GM12874 (cell line): ENCODE data around the gene UBE2H.

Experiments
- CTCF ChIP-seq: IDR thresholded peaks from 2 replicates; pipeline ENCODE4 v1.5.1; 2011; ENCODE audit warnings: low read depth, mild to moderate bottlenecking, control low read depth, low read length, moderate library complexity; ENCODE audit not compliant: insufficient read depth

The UBE2H gene

GRCh38 chr7:129786825-129787563 is 165.8 kb downstream of the UBE2H start:
- TF ChIP-seq CTCF = no peak

- TF ChIP-seq CTCF = no peak
Observed at GRCh38 chr7:129785685-129786514, 166.9 kb downstream of the UBE2H start.

DNA sequence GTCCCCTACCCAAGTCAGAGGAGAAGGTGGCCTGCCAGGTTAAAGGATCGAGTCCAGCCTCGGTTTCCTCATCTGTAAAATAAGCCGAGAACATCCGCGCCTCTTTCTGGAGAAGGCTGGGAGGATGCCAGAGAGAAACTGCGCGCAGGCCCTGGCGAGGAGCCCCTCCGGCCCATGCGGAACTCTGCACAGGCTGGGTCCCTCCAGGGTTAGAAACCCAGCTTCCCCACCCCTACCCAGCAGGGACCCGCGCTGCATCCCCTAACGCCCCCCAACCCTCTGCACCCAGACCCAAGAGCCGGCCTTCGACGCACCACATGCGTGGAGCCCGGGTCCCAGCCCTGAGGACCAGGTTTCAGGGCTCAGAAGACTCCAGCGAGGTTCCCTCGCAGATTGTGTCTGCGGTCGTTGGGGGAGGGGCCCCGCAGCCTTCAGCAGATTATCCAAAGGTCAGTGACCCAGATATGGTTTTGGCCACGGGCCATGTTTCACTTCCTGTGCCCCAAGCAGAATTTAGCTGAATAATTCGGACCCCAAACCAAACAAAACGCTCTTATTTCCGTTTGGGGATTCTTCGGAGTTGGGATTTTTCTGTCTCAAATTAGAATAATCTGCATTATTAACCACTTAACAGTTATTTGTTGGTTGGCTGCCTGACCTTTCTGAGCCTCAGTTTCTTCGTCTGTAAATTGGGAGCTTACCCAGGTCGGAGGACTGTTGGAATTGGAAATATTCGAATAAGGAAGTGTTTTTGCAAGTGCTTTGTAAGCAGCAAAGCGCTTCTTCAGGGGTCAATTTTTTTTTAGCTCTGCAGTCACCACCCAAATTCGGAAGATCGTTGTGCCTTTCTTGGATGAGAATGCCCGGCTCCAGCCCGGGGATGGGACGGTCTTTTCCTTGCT is 167.7 kb downstream of the UBE2H start:
- TF ChIP-seq CTCF = no peak

DNA sequence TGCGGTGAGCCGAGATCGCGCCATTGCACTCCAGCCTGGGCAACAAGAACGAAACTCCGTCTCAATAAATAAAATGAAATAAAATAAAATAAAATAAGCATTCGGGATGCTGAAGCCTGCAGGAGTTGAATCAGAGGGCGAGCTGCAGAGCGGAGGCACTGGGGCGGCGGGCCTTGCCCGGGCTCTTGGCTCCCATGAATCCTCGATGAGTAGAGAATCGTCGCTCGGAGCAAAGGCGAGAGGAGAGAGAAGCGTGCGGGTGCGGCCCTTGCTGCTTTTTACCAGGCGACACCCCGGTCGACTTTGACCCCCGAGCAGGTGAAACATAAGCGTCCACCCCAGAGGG is 168.3 kb downstream of the UBE2H start:
- no peak for TF ChIP-seq CTCF

DNA sequence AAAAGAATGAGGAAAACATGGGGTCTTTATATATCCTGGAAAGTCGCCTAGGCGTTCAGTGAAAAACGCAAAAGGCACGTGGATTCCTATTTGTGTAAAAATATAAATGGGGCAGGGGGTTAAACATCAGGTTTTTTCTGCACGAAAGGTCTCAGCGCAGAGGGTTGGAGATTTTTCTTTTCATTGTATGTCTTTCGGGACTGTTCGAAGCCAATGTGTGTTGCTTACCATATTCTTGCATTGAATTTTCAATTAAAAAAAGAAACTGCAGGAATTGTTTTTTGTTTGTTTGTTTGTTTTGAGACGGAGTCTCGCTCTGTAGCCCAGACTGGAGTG is 169.2 kb downstream of the UBE2H start:
- TF ChIP-seq CTCF = no peak

- TF ChIP-seq CTCF = no peak
Observed at GRCh38 chr7:129782818-129783583, 169.8 kb downstream of the UBE2H start.
